HepG2 (cell line): ENCODE data around the gene VPS37B. TPM values are rescaled to one million over a fixed set of nuclear protein-coding genes. Genes with fewer than 3 reads are reported as not detected.
A peak's percentile ranks its signal among the peaks of the same experiment; 100 is the strongest.

Experiments
- BORCS8-MEF2B ChIP-seq: sonication (generic); formaldehyde crosslinking; IDR thresholded peaks from 2 replicates; pipeline ENCODE4 v1.8.0; 2022; ENCODE audit warnings: mild to moderate bottlenecking, missing genetic modification reagents
- CERS6 ChIP-seq: sonication (generic); formaldehyde crosslinking; IDR thresholded peaks from 2 replicates; pipeline ENCODE4 v1.5.0; 2020; ENCODE audit warnings: missing genetic modification reagents
- GLI4 ChIP-seq: sonication (generic); formaldehyde crosslinking; IDR thresholded peaks from 2 replicates; pipeline ENCODE4 v1.5.1; 2020; ENCODE audit warnings: missing genetic modification reagents, mild to moderate bottlenecking, moderate library complexity, borderline replicate concordance
- ISL2 ChIP-seq: sonication (generic); formaldehyde crosslinking; IDR thresholded peaks from 2 replicates; pipeline ENCODE4 v1.5.0; 2020; ENCODE audit warnings: missing genetic modification reagents
- KDM2A ChIP-seq: sonication (generic); formaldehyde crosslinking; IDR thresholded peaks from 2 replicates; pipeline ENCODE4 v1.4.0; 2020; ENCODE audit warnings: low read depth, missing genetic modification reagents, borderline replicate concordance
- MAFK ChIP-seq, 2 experiments: IDR thresholded peaks in 1 of 2; conservative IDR thresholded peaks in 1 of 2; 2 replicates each; pipeline ENCODE4 v1.6.1; 2011; ENCODE audit warnings: improper control_type of control experiment in 2 of 2, low read length in 2 of 2
- RBM39 ChIP-seq: fragments of 200-400 bp; formaldehyde crosslinking; IDR thresholded peaks from one replicate; pipeline ENCODE4 v1.6.1; 2018; ENCODE audit warnings: antibody characterized with exemption, mild to moderate bottlenecking, low read depth, low read length; ENCODE audit not compliant: poor library complexity, severe bottlenecking
- SP1 ChIP-seq, 2 experiments: fragments of 450-650 bp in 1 of 2; sonication (generic) in 1 of 2; formaldehyde crosslinking in 1 of 2; IDR thresholded peaks; 2 replicates each; pipeline versions ENCODE4 v1.4.0 to v1.6.1; 2016 to 2020; ENCODE audit warnings: missing genetic modification reagents in 1 of 2
- SRSF9 ChIP-seq: fragments of 200-400 bp; formaldehyde crosslinking; IDR thresholded peaks from 2 replicates; pipeline ENCODE4 v1.6.1; 2018; ENCODE audit warnings: borderline replicate concordance, mild to moderate bottlenecking, low read depth, low read length; ENCODE audit not compliant: insufficient read depth, poor library complexity, severe bottlenecking
- ZBTB3 ChIP-seq: sonication (generic); formaldehyde crosslinking; IDR thresholded peaks from 2 replicates; pipeline ENCODE4 v1.4.0; 2020; ENCODE audit warnings: low read depth, mild to moderate bottlenecking, moderate library complexity, missing genetic modification reagents, borderline replicate concordance
- ZNF564 ChIP-seq: sonication (generic); formaldehyde crosslinking; IDR thresholded peaks from 2 replicates; pipeline ENCODE4 v1.8.1; 2023; ENCODE audit warnings: mild to moderate bottlenecking, missing genetic modification reagents
- ZNF614 ChIP-seq: IDR thresholded peaks from 2 replicates; pipeline ENCODE4 v1.6.1; 2018; ENCODE audit warnings: missing biosample characterization, missing genetic modification reagents, inconsistent platforms, borderline replicate concordance
- polyA plus RNA-seq, 8 experiments: library from polyadenylated mRNA; depleted of rRNA in 3 of 8; stranded (reverse) in 7 of 8; unstranded in 1 of 8; fragments of >200 nt; fragmentation: Illumina TruSeq in 4 of 8; extraction: Trizol in 4 of 8; gene quantifications; 2 replicates each; pipeline versions ENCODE4 v1.2.1 to v1.2.3, GENCODE V29; 2011 to 2016; ENCODE audit warnings: low read depth in 4 of 8, missing spikeins in 1 of 8, mixed read lengths in 1 of 8; ENCODE audit not compliant: insufficient read depth in 1 of 8
- total RNA-seq, 5 experiments: library from RNA; depleted of rRNA; stranded (reverse); fragments of >200 nt; fragmentation: Illumina TruSeq; extraction: Trizol; gene quantifications; 2 replicates each; pipeline ENCODE4 v1.2.3, GENCODE V29; 2016; ENCODE audit warnings: low read depth in 1 of 5
- TF ChIP-seq, protein P1 (sequence below): sonication (generic); formaldehyde crosslinking; IDR thresholded peaks from 2 replicates; pipeline ENCODE4 v1.9.0; 2021; ENCODE audit warnings: missing genetic modification reagents, borderline replicate concordance
- TF ChIP-seq, protein P2 (sequence below): sonication (generic); formaldehyde crosslinking; IDR thresholded peaks from 2 replicates; pipeline ENCODE4 v1.8.0; 2022; ENCODE audit warnings: low read depth, missing genetic modification reagents
- TF ChIP-seq, protein P3 (sequence below): sonication (generic); formaldehyde crosslinking; IDR thresholded peaks from 2 replicates; pipeline ENCODE4 v1.5.0; 2020; ENCODE audit warnings: missing genetic modification reagents

VPS37B gene
- total and polyA plus RNA-seq, 2 of the 13 experiments (the other 11 are each of a cell fraction or from before 2014, with no cell fraction given): 4.6 to 5.3 TPM

DNA sequence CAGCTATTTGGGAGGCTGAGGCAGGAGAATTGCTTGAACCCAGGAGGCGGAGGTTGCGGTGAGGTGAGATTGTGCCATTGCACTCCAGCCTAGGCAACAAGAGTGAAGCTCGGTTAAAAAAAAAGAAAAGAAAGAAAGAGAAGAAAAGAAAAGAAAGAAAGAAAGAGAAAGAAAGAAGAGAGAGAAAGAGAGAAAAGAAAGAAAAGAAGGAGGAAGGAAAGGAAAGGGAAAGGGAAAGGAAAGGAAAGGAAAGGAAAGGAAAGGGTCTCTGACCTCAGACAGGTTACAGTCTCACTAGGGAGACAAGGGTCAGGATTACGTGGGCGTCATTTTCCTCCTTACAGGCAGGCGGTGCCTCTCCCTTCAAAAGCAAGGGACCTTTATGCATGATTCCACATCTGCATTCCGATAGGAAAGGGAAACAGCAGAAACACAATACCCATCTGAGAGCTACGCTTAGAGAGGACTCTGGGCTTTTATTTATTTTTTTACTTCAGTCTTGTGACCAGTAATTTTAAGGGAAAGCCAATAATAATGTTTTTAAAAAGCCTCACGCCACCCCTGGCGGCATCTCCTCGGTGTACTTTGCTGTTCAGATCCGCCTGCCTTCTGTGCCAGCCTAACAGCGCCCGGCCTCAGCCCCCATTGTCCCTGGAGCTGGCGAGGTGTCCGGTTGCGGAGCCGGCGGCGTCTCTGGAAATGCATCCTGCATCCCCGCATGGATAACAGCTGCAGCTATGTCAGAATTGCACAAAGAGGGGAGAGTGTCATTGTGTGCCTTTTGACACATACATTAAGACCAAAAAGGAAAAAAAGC, 61.6 kb downstream of the VPS37B start (continued):
- TF ChIP-seq ZNF614 (CRISPR knock-in tag): no peak
- TF ChIP-seq GLI4: no peak
- TF ChIP-seq SRSF9: no peak
- TF ChIP-seq, protein P1, sequence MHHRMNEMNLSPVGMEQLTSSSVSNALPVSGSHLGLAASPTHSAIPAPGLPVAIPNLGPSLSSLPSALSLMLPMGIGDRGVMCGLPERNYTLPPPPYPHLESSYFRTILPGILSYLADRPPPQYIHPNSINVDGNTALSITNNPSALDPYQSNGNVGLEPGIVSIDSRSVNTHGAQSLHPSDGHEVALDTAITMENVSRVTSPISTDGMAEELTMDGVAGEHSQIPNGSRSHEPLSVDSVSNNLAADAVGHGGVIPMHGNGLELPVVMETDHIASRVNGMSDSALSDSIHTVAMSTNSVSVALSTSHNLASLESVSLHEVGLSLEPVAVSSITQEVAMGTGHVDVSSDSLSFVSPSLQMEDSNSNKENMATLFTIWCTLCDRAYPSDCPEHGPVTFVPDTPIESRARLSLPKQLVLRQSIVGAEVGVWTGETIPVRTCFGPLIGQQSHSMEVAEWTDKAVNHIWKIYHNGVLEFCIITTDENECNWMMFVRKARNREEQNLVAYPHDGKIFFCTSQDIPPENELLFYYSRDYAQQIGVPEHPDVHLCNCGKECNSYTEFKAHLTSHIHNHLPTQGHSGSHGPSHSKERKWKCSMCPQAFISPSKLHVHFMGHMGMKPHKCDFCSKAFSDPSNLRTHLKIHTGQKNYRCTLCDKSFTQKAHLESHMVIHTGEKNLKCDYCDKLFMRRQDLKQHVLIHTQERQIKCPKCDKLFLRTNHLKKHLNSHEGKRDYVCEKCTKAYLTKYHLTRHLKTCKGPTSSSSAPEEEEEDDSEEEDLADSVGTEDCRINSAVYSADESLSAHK: no peak
- no peak for TF ChIP-seq ISL2 (CRISPR knock-in tag)
- TF ChIP-seq, protein P2, sequence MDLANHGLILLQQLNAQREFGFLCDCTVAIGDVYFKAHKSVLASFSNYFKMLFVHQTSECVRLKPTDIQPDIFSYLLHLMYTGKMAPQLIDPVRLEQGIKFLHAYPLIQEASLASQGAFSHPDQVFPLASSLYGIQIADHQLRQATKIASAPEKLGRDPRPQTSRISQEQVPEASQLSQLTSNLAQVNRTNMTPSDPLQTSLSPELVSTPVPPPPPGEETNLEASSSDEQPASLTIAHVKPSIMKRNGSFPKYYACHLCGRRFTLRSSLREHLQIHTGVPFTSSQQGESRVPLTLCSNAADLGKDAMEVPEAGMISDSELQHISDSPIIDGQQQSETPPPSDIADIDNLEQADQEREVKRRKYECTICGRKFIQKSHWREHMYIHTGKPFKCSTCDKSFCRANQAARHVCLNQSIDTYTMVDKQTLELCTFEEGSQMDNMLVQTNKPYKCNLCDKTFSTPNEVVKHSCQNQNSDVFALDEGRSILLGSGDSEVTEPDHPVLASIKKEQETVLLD (CRISPR knock-in tag): no peak
- TF ChIP-seq KDM2A (CRISPR knock-in tag): 0 out of 2 replicates have a peak, but pooled peaks have one; percentile 20
- TF ChIP-seq RBM39: no peak
- TF ChIP-seq ZBTB3 (CRISPR knock-in tag): no peak
- TF ChIP-seq ZNF564 (CRISPR knock-in tag): no peak
- no peak for TF ChIP-seq SP1 (IDR thresholded peaks at IDR 0.05)
- TF ChIP-seq SP1 (CRISPR knock-in tag; IDR thresholded peaks at IDR 0.05): no peak
- no peak for TF ChIP-seq BORCS8-MEF2B (CRISPR knock-in tag)
- TF ChIP-seq CERS6 (CRISPR knock-in tag): no peak
- TF ChIP-seq MAFK (conservative IDR thresholded peaks at IDR 0.05 in 1 of 2, IDR thresholded peaks at IDR 0.05 in 1 of 2; ENCODE audit: low read length in 2 of 2): no peak
- TF ChIP-seq, protein P3, sequence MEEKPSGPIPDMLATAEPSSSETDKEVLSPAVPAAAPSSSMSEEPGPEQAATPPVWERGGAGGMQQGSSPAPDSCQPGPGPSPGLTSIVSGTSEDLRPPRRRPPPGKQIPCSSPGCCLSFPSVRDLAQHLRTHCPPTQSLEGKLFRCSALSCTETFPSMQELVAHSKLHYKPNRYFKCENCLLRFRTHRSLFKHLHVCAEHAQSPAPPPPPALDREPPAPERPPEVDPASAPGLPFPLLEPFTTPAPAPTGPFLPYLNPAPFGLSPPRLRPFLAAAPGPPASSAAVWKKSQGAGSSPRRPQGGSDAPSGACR (CRISPR knock-in tag): no peak
